K562 (cell line): ENCODE data around the gene ABHD18. TPM values are rescaled to one million over a fixed set of nuclear protein-coding genes. Genes with fewer than 3 reads are reported as not detected.

Source experiments
- ATAC-seq: fragments of 200-7000 bp; cut with Tn5 transposase; 3 replicates; pipeline ENCODE4 v1.9.1; 2020; ENCODE audit warnings: moderate library complexity
- BruUV-seq: library from RNA; stranded (reverse); fragments of 400-500 nt; replicated peaks from 2 replicates; lab custom pipeline; 2021; lab: Mats Ljungman, UMichigan
- CTCF ChIA-PET: fragments of 300-600 bp; formaldehyde crosslinking; extraction: SDS; loops from one replicate; lab custom pipeline; 2021; ENCODE audit warnings: low intra/inter-chr PET ratio; lab: Yijun Ruan, JAX
- POLR2A ChIA-PET: fragments of 300-600, 350-650 bp; sonication (Branson Sonifier 250); formaldehyde crosslinking; extraction: SDS; loops from one replicate; lab custom pipeline; 2021; ENCODE audit warnings: antibody characterized with exemption, inconsistent platforms; lab: Yijun Ruan, JAX
- DNase-seq, 4 experiments: peaks; one replicate each; pipeline versions ENCODE4 v3.0.0 to v3.0.0-alpha.2; 2011 to 2018; ENCODE audit warnings: low spot score in 3 of 4, mixed read lengths in 3 of 4; ENCODE audit errors: extremely low read depth in 1 of 4
- FAIRE-seq: peaks from 2 replicates; lab custom pipeline; 2011; peaks lifted over from hg19 to GRCh38; lab: Jason Lieb, UNC
- H2AFZ ChIP-seq: 2 replicates; pipeline ENCODE4 v1.6.0; 2011; ENCODE audit warnings: low read depth, low read length, control low read depth, inconsistent platforms
- H3K27ac ChIP-seq: fragments of 200-600 bp; 3 replicates; pipeline ENCODE4 v1.8.0; 2011; ENCODE audit warnings: low read depth, mild to moderate bottlenecking, control low read depth, inconsistent platforms, low read length, moderate library complexity, mixed read lengths; ENCODE audit errors: extremely low read depth
- H3K27me3 ChIP-seq, 2 experiments: fragments of 300-600 bp in 1 of 2; 2 replicates in 1 of 2; 3 replicates in 1 of 2; pipeline versions ENCODE4 v1.6.0 to v1.8.0; 2011; ENCODE audit warnings: inconsistent platforms in 2 of 2, low read length in 2 of 2, mild to moderate bottlenecking in 1 of 2, mixed read lengths in 1 of 2, moderate library complexity in 1 of 2; ENCODE audit not compliant: control insufficient read depth in 2 of 2, insufficient read depth in 2 of 2
- H3K36me3 ChIP-seq: fragments of 300-600 bp; 3 replicates; pipeline ENCODE4 v1.8.0; 2011; ENCODE audit warnings: mild to moderate bottlenecking, low read length, inconsistent platforms; ENCODE audit not compliant: control insufficient read depth, insufficient read depth
- H3K4me1 ChIP-seq, 2 experiments: fragments of 200-600 bp in 1 of 2; replicated peaks in 1 of 2; 2 replicates in 1 of 2; 3 replicates in 1 of 2; pipeline versions ENCODE4 v1.5.1 to v1.8.0; 2011; ENCODE audit warnings: inconsistent platforms in 2 of 2, low read length in 2 of 2, mild to moderate bottlenecking in 1 of 2, mixed read lengths in 1 of 2, moderate library complexity in 1 of 2; ENCODE audit not compliant: control insufficient read depth in 2 of 2, insufficient read depth in 2 of 2
- H3K4me2 ChIP-seq: 2 replicates; pipeline ENCODE4 v1.6.1; 2011; ENCODE audit warnings: low read length, control low read depth, inconsistent platforms, mixed read lengths; ENCODE audit not compliant: insufficient read depth
- H3K4me3 ChIP-seq: fragments of 200-600 bp; sonication (generic), shearing (Covaris generic); 2 replicates; pipeline ENCODE4 v1.5.1; 2016; ENCODE audit warnings: control low read depth, inconsistent platforms
- H3K79me2 ChIP-seq: fragments of 200-600 bp; 3 replicates; pipeline ENCODE4 v1.8.0; 2011; ENCODE audit warnings: low read length, inconsistent platforms; ENCODE audit not compliant: control insufficient read depth, insufficient read depth
- H3K9ac ChIP-seq, 2 experiments: 2 replicates each; pipeline versions ENCODE4 v1.6.0 to v1.6.1; 2011; ENCODE audit warnings: low read depth in 2 of 2, low read length in 2 of 2, control low read depth in 1 of 2, inconsistent platforms in 1 of 2, mild to moderate bottlenecking in 1 of 2, mixed read lengths in 1 of 2; ENCODE audit not compliant: insufficient read depth in 1 of 2
- H3K9me1 ChIP-seq: one replicate; pipeline ENCODE4 v1.6.0; 2011; ENCODE audit warnings: inconsistent platforms, mild to moderate bottlenecking, low read length, moderate library complexity; ENCODE audit not compliant: control insufficient read depth, insufficient read depth
- H3K9me3 ChIP-seq: replicated peaks from 2 replicates; pipeline ENCODE4 v1.5.1; 2011; ENCODE audit warnings: low read depth, low read length, inconsistent platforms; ENCODE audit not compliant: control insufficient read depth, insufficient read depth
- H4K20me1 ChIP-seq: replicated peaks from 2 replicates; pipeline ENCODE4 v1.6.1; 2011; ENCODE audit warnings: low read length, inconsistent platforms, mixed read lengths; ENCODE audit not compliant: control insufficient read depth, insufficient read depth
- CTCF ChIP-seq, 3 experiments: IDR thresholded peaks in 2 of 3; conservative IDR thresholded peaks in 1 of 3; 2 replicates each; pipeline ENCODE4 v1.5.1; 2011 to 2012; ENCODE audit warnings: low read length in 3 of 3, mild to moderate bottlenecking in 3 of 3, control low read depth in 2 of 3, improper control_type of control experiment in 1 of 3, inconsistent platforms in 1 of 3, low read depth in 1 of 3, mixed read lengths in 1 of 3, moderate library complexity in 1 of 3; ENCODE audit not compliant: insufficient read depth in 2 of 3
- CXXC5 ChIP-seq: fragments of 250-450 bp; sonication (Bioruptor Pico); IDR thresholded peaks from 2 replicates; pipeline ENCODE4 v1.8.0; 2022; ENCODE audit warnings: inconsistent platforms, mild to moderate bottlenecking, moderate library complexity
- DNMT1 ChIP-seq: fragments of 450-650 bp; IDR thresholded peaks from 2 replicates; pipeline ENCODE4 v1.6.1; 2016; ENCODE audit warnings: antibody characterized with exemption, mild to moderate bottlenecking
- GABPA ChIP-seq: fragments of 200-800 bp; sonication (Bioruptor generic); conservative IDR thresholded peaks from 2 replicates; pipeline ENCODE4 v1.6.1; 2016; ENCODE audit warnings: low read depth, missing genetic modification characterization, missing compliant biosample characterization
- GTF2F1 ChIP-seq: IDR thresholded peaks from 2 replicates; pipeline ENCODE4 v1.6.1; 2011; ENCODE audit warnings: low read depth, low read length, improper control_type of control experiment
- HOXB6 ChIP-seq: fragments of 250-450 bp; sonication (Bioruptor Pico); IDR thresholded peaks from 2 replicates; pipeline ENCODE4 v1.5.1; 2022; ENCODE audit warnings: mild to moderate bottlenecking, borderline replicate concordance
- MAFG ChIP-seq: fragments of 450-650 bp; conservative IDR thresholded peaks from 2 replicates; pipeline ENCODE4 v1.6.1; 2016; ENCODE audit warnings: missing genetic modification characterization, missing compliant biosample characterization
- MAFK ChIP-seq: IDR thresholded peaks from 2 replicates; pipeline ENCODE4 v1.6.1; 2011; ENCODE audit warnings: low read length, improper control_type of control experiment
- NFE2 ChIP-seq: IDR thresholded peaks from 2 replicates; pipeline ENCODE4 v1.6.1; 2014; ENCODE audit warnings: antibody characterized with exemption, low read depth
- SREBF1 ChIP-seq: fragments of 150-350 bp; IDR thresholded peaks from 2 replicates; pipeline ENCODE4 v1.6.1; 2014; ENCODE audit warnings: antibody characterized with exemption, low read depth, low read length, borderline replicate concordance
- ZNF124 ChIP-seq: sonication (generic); formaldehyde crosslinking; IDR thresholded peaks from 2 replicates; pipeline ENCODE4 v1.8.1; 2022; ENCODE audit warnings: missing genetic modification reagents
- ZNF311 ChIP-seq: fragments of 250-450 bp; sonication (Bioruptor Pico); IDR thresholded peaks from 2 replicates; pipeline ENCODE4 v1.4.0; 2020; ENCODE audit warnings: mild to moderate bottlenecking, moderate library complexity
- ZNF655 ChIP-seq: fragments of 250-450 bp; sonication (Bioruptor Pico); IDR thresholded peaks from 2 replicates; pipeline ENCODE4 v1.5.0; 2021
- ZNF780A ChIP-seq: fragments of 250-450 bp; sonication (Bioruptor Pico); IDR thresholded peaks from 2 replicates; pipeline ENCODE4 v1.5.0; 2021; ENCODE audit warnings: mild to moderate bottlenecking
- WGBS: fragments of 100-300 bp; shearing (Covaris generic); methylation state at CpG from one replicate; pipeline ENCODE4 v1.1.6; 2016; ENCODE audit warnings: low coverage, mixed read lengths; ENCODE audit not compliant: insufficient coverage; ENCODE audit errors: missing lambda C conversion rate; 5-methylcytosine and 5-hydroxymethylcytosine counted together
- in situ Hi-C: fragments of 300-500 bp; cut with MboI; formaldehyde crosslinking; loops from 4 replicates; pipeline ENCODE4 v1.15.0; 2018; ENCODE audit warnings: inconsistent platforms, mixed read lengths
- intact Hi-C: fragments of 100-400 bp; cut with micrococcal nuclease; formaldehyde crosslinking; loops from 2 replicates; pipeline ENCODE4 v1.14.2; 2022
- polyA plus RNA-seq, 8 experiments: library from polyadenylated mRNA; depleted of rRNA in 4 of 8; stranded (reverse) in 5 of 8; unstranded in 3 of 8; fragments of >200 nt; fragmentation: Nextera tagmentation in 2 of 8; fragmentation: Illumina TruSeq in 1 of 8; extraction: Ambion mirVana in 2 of 8; extraction: Trizol in 1 of 8; gene quantifications; 2 replicates each; pipeline versions ENCODE4 v1.2.1 to v1.2.3, GENCODE V29; 2011 to 2014; ENCODE audit warnings: inconsistent platforms in 1 of 8, missing spikeins in 1 of 8
- total RNA-seq, 7 experiments: library from RNA; depleted of rRNA in 6 of 7; stranded (reverse); fragments of >200 nt in 6 of 7; fragmentation: Illumina TruSeq in 2 of 7; extraction: Trizol in 2 of 7; gene quantifications; 2 replicates each; pipeline versions ENCODE4 v1.2.1 to v1.2.3, GENCODE V29; 2011 to 2021; ENCODE audit warnings: low replicate concordance in 1 of 7

Gene ABHD18
- total and polyA plus RNA-seq, 9 of the 15 experiments (the other 6 are each of a cell fraction or from before 2014, with no cell fraction given): 6.1 to 25.0 (median 16.0) TPM

GRCh38 chr4:128068918-128069317, 103.7 kb downstream of the ABHD18 start:
- Histone ChIP-seq H3K79me2 (peaks cover 86% of the 10 kb centered on the region), H3K4me3 (no peak overlapping the region), H3K27me3 (no peaks in the 10 kb centered on the region), H3K27ac (no peak overlapping the region), H3K36me3 (peaks cover 11% of the 10 kb centered on the region; the same call in 2 of the 3 replicates), H4K20me1 (peaks cover 3% of the 10 kb centered on the region; the same call in 1 of the 2 replicates), H3K9me1 (no peaks in the 10 kb centered on the region), H3K9me3 (no peaks in the 10 kb centered on the region), H3K4me1 (peaks cover 0 to under 1% of the 10 kb centered on the region in 2 experiments; a peak in 2 of 5 replicates), H3K4me2 (no peak overlapping the region), H3K9ac (no peak overlapping the region), H2AFZ (no peak overlapping the region)
- 82% methylated on average over 3 of the region's 3 CpGs for WGBS
- peak; percentile 70 for FAIRE-seq
- in situ Hi-C loops (no loop called here), intact Hi-C loops (loop anchor here (10.0 kb wide), 2 partner anchors 184 to 216 kb away; partner anchors contain the start of genes PGRMC2 and PLK4)
- BruUV-seq: TSS peak; percentile 1
- ATAC-seq: peak; percentile 83
- POLR2A ChIA-PET: interaction anchor here (1.6 kb wide), 1 partner anchor 10 kb away, joined by 5 read pairs; no protein-coding TSS in a partner anchor
- peak; percentile 11 to 45 (median 35) for DNase-seq
- CTCF ChIA-PET: no interaction called here
- TF ChIP-seq ZNF311 (CRISPR knock-in tag) (no peak), CTCF (IDR thresholded peaks at IDR 0.05 in 2 of 3, conservative IDR thresholded peaks at IDR 0.05 in 1 of 3; ENCODE audit: insufficient read depth in 2 of 3, low read depth in 1 of 3, low read length in 3 of 3) (peak; percentile 25 to 63 (median 39); a peak in 5 of 6 replicates)

GRCh38 chr4:128076464-128076863, 111.3 kb downstream of the ABHD18 start:
- no peak overlapping the region for H3K4me3 ChIP-seq
- H3K4me1 ChIP-seq: no peaks in the 10 kb centered on the region
- no peaks in the 10 kb centered on the region for H3K27me3 ChIP-seq
- peaks cover 24% of the 10 kb centered on the region for H3K79me2 ChIP-seq
- no TSS peak for BruUV-seq
- H3K27ac ChIP-seq: no peak overlapping the region
- DNase-seq (no peak), FAIRE-seq (no peak), ATAC-seq (no peak)
- POLR2A ChIA-PET: interaction anchor here (3.4 kb wide), 1 partner anchor 16 kb away, joined by 9 read pairs; the partner anchor contains the start of gene LARP1B
- H3K9me1 ChIP-seq: no peaks in the 10 kb centered on the region
- no peaks in the 10 kb centered on the region for H4K20me1 ChIP-seq
- CTCF ChIA-PET: no interaction called here
- no peak overlapping the region for H2AFZ ChIP-seq
- in situ Hi-C loops: no loop called here
- 62% methylated on average over 4 of the region's 4 CpGs for WGBS
- H3K4me2 ChIP-seq: no peak overlapping the region
- intact Hi-C loops: no loop called here
- H3K9ac ChIP-seq: no peak overlapping the region
- H3K36me3 ChIP-seq: peaks cover 60% of the 10 kb centered on the region
- H3K9me3 ChIP-seq: no peaks in the 10 kb centered on the region
- TF ChIP-seq GTF2F1 (no peak), SREBF1 (no peak), CXXC5 (CRISPR knock-in tag) (no peak), ZNF124 (no peak), NFE2 (no peak), ZNF655 (no peak), DNMT1 (no peak), MAFG (peak; percentile 92), HOXB6 (CRISPR knock-in tag) (no peak), GABPA (tag) (no peak), ZNF780A (no peak), MAFK (peak; percentile 97)
